Measurements from ENCODE around the gene PRRG3. TPM values are rescaled to one million over a fixed set of nuclear protein-coding genes. Genes with fewer than 3 reads are reported as not detected.

Gene PRRG3
- total and polyA plus RNA-seq, 2 donors (not counting 3 experiments of a cell fraction or from before 2014, with no cell fraction given): not detected

DNA sequence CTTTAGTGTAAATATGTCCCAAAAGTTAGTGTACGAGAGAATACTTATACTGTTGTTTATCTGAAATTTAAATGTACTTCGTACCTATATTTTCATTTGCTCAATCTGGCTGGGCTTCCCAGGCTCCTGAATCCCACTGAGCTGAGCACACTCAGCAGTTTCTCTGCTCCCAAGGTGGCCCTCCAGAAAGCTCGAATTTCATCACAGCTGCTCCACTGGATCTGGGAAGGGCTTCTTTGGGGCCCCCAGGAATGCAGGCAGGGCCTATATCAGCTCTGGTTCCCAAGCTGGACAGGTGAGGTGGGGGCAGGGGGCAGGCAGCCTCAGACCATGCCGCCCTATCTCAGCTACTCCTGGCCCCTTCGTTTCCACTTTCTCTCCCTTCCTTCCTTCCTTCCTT lies 19.1 kb downstream of the PRRG3 start:
- H3K36me3 ChIP-seq (ENCODE audit: control insufficient read depth in 2 of 2, extremely low read depth in 1 of 2, insufficient read depth in 2 of 2, low read length in 2 of 2): no peaks in the 10 kb centered on the region
- no peak overlapping the region for H3K27ac ChIP-seq (ENCODE audit: insufficient read depth, low read depth, low read length)
- H3K9me1 ChIP-seq (replicated peaks; ENCODE audit: control insufficient read depth, extremely low read depth, insufficient read depth, low read length): no peaks in the 10 kb centered on the region
- FAIRE-seq: no peak
- TF ChIP-seq GATA2 (IDR thresholded peaks at IDR 0.05; ENCODE audit: insufficient read depth, insufficient read length, low read depth, low read length) (no peak), FOS (IDR thresholded peaks at IDR 0.05; ENCODE audit: borderline replicate concordance, insufficient read depth, low read length) (no peak), EZH2 (IDR thresholded peaks at IDR 0.05; ENCODE audit: borderline replicate concordance, low read depth, low read length, severe bottlenecking) (no peak), JUN (IDR thresholded peaks at IDR 0.05; ENCODE audit: borderline replicate concordance, insufficient read depth, insufficient read length, low read depth) (no peak), POLR2A (IDR thresholded peaks at IDR 0.05; ENCODE audit: low read depth, low read length) (no peak), POLR2AphosphoS5 (IDR thresholded peaks at IDR 0.05; ENCODE audit: insufficient read depth, low read depth, low read length) (no peak), MYC (IDR thresholded peaks at IDR 0.05; ENCODE audit: low read depth, low read length) (no peak)
- TF ChIP-seq, protein P1, sequence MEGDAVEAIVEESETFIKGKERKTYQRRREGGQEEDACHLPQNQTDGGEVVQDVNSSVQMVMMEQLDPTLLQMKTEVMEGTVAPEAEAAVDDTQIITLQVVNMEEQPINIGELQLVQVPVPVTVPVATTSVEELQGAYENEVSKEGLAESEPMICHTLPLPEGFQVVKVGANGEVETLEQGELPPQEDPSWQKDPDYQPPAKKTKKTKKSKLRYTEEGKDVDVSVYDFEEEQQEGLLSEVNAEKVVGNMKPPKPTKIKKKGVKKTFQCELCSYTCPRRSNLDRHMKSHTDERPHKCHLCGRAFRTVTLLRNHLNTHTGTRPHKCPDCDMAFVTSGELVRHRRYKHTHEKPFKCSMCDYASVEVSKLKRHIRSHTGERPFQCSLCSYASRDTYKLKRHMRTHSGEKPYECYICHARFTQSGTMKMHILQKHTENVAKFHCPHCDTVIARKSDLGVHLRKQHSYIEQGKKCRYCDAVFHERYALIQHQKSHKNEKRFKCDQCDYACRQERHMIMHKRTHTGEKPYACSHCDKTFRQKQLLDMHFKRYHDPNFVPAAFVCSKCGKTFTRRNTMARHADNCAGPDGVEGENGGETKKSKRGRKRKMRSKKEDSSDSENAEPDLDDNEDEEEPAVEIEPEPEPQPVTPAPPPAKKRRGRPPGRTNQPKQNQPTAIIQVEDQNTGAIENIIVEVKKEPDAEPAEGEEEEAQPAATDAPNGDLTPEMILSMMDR (IDR thresholded peaks at IDR 0.05; ENCODE audit: extremely low read depth in 1 of 2, insufficient read depth in 1 of 2, low read depth in 1 of 2, low read length in 2 of 2): no peak
- TF ChIP-seq, protein P2, sequence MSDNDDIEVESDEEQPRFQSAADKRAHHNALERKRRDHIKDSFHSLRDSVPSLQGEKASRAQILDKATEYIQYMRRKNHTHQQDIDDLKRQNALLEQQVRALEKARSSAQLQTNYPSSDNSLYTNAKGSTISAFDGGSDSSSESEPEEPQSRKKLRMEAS (IDR thresholded peaks at IDR 0.05; ENCODE audit: insufficient read depth, insufficient read length): no peak
- H3K79me2 ChIP-seq (ENCODE audit: control insufficient read depth, insufficient read depth, low read length): no peaks in the 10 kb centered on the region
- no peak overlapping the region for H2AFZ ChIP-seq (ENCODE audit: low read depth, low read length)
- H3K4me3 ChIP-seq (replicated peaks in 1 of 3; ENCODE audit: insufficient read depth in 1 of 3, low read depth in 1 of 3, low read length in 3 of 3): no peak overlapping the region
- no peaks in the 10 kb centered on the region for H4K20me1 ChIP-seq (replicated peaks; ENCODE audit: control insufficient read depth, extremely low read depth, insufficient read depth, low read length)
- ChIA-PET POLR2A (no interaction called here), CTCF (interaction anchor here (1.3 kb wide), 1 partner anchor 1107 kb away, joined by 4 read pairs; no protein-coding TSS in a partner anchor)
- dilution Hi-C loops (cut with MboI; ENCODE audit: extremely low pct_ligation_motif_present, low sequenced_read_pairs) (no loop called here), intact Hi-C loops (cut with micrococcal nuclease) (loop anchor here (1.0 kb wide), 3 partner anchors 918 to 1103 kb away; no protein-coding TSS in a partner anchor)
- no peak overlapping the region for H3K4me2 ChIP-seq (ENCODE audit: insufficient read depth, low read length)
- no peak for DNase-seq (ENCODE audit: low read depth, low spot score)
- no peaks in the 10 kb centered on the region for H3K4me1 ChIP-seq (ENCODE audit: control insufficient read depth, extremely low read depth, insufficient read depth, low read length)
- H3K27me3 ChIP-seq (ENCODE audit: control insufficient read depth in 2 of 2, insufficient read depth in 2 of 2, low read length in 2 of 2): no peaks in the 10 kb centered on the region
- no peaks in the 10 kb centered on the region for H3K9me3 ChIP-seq (replicated peaks; ENCODE audit: control insufficient read depth, insufficient read depth, low read length)
- BruUV-seq (replicated peaks): no TSS peak
- no peak overlapping the region for H3K9ac ChIP-seq (replicated peaks; ENCODE audit: extremely low read depth, insufficient read depth, low read length)
